H1 (cell line): Measurements from ENCODE around the gene CELF3. TPM values are rescaled to one million over a fixed set of nuclear protein-coding genes. Genes with fewer than 3 reads are reported as not detected.
A peak's percentile ranks its signal among the peaks of the same experiment; 100 is the strongest.

Source experiments
- ASH2L ChIP-seq: fragments of 200-600, 300-600 bp; sonication (generic); IDR thresholded peaks from one replicate; pipeline ENCODE4 v1.7.1; 2017; ENCODE audit warnings: low read length
- BACH1 ChIP-seq: IDR thresholded peaks from 2 replicates; pipeline ENCODE4 v1.6.1; 2012; ENCODE audit warnings: low read length, improper control_type of control experiment
- BRCA1 ChIP-seq: IDR thresholded peaks from 2 replicates; pipeline ENCODE4 v1.6.1; 2012; ENCODE audit warnings: low read depth, low read length, improper control_type of control experiment
- CEBPB ChIP-seq: IDR thresholded peaks from 2 replicates; pipeline ENCODE4 v1.6.1; 2012; ENCODE audit warnings: low read depth, low read length
- CHD1 ChIP-seq: IDR thresholded peaks from 2 replicates; pipeline ENCODE4 v1.6.1; 2012; ENCODE audit warnings: low read depth, low read length, improper control_type of control experiment
- EGR1 ChIP-seq: IDR thresholded peaks from 2 replicates; pipeline ENCODE4 v1.6.1; 2011; ENCODE audit warnings: low read depth, low read length, borderline replicate concordance
- EP300 ChIP-seq, 2 experiments: IDR thresholded peaks; 1 replicate in 1 of 2; 2 replicates in 1 of 2; pipeline ENCODE4 v1.6.1; 2011 to 2012; ENCODE audit warnings: low read depth in 2 of 2, low read length in 2 of 2, mild to moderate bottlenecking in 2 of 2, borderline replicate concordance in 1 of 2, inconsistent platforms in 1 of 2, moderate library complexity in 1 of 2
- GTF2F1 ChIP-seq: IDR thresholded peaks from 2 replicates; pipeline ENCODE4 v1.6.1; 2012; ENCODE audit warnings: low read depth, low read length, improper control_type of control experiment, borderline replicate concordance
- HDAC6 ChIP-seq: IDR thresholded peaks from one replicate; pipeline ENCODE4 v1.7.1; 2012; ENCODE audit warnings: low read depth, mild to moderate bottlenecking, inconsistent platforms, low read length, moderate library complexity
- JUN ChIP-seq: IDR thresholded peaks from 2 replicates; pipeline ENCODE4 v1.6.1; 2011; ENCODE audit warnings: low read depth, mild to moderate bottlenecking, improper control_type of control experiment, low read length
- KDM1A ChIP-seq: fragments of 200-600, 300-600 bp; sonication (generic); IDR thresholded peaks from 2 replicates; pipeline ENCODE4 v1.7.1; 2016; ENCODE audit warnings: mild to moderate bottlenecking, low read length, borderline replicate concordance
- KDM4A ChIP-seq: IDR thresholded peaks from one replicate; pipeline ENCODE4 v1.7.1; 2012; ENCODE audit warnings: low read depth, mild to moderate bottlenecking, moderate library complexity, low read length, inconsistent platforms; ENCODE audit not compliant: severe bottlenecking
- POLR2A ChIP-seq, 2 experiments: IDR thresholded peaks; 1 replicate in 1 of 2; 2 replicates in 1 of 2; pipeline ENCODE4 v1.6.1; 2011; ENCODE audit warnings: low read depth in 2 of 2, low read length in 2 of 2, mild to moderate bottlenecking in 2 of 2; ENCODE audit errors: control extremely low read depth in 1 of 2
- POLR2AphosphoS5 ChIP-seq: IDR thresholded peaks from 2 replicates; pipeline ENCODE4 v1.6.1; 2011; ENCODE audit warnings: low read depth, low read length
- RAD21 ChIP-seq, 2 experiments: IDR thresholded peaks in 1 of 2; conservative IDR thresholded peaks in 1 of 2; 2 replicates each; pipeline ENCODE4 v1.6.1; 2011; ENCODE audit warnings: low read depth in 2 of 2, low read length in 2 of 2, improper control_type of control experiment in 1 of 2, inconsistent platforms in 1 of 2, mild to moderate bottlenecking in 1 of 2, moderate library complexity in 1 of 2
- RXRA ChIP-seq: IDR thresholded peaks from 2 replicates; pipeline ENCODE4 v1.6.1; 2011; ENCODE audit warnings: low read depth, mild to moderate bottlenecking, low read length, moderate library complexity; ENCODE audit not compliant: insufficient read depth
- SP1 ChIP-seq: IDR thresholded peaks from 2 replicates; pipeline ENCODE4 v1.6.1; 2011; ENCODE audit warnings: low read depth, low read length
- TAF7 ChIP-seq: optimal IDR thresholded peaks from 2 replicates; pipeline ENCODE3; 2011; ENCODE audit warnings: low read depth, mild to moderate bottlenecking, inconsistent platforms, low read length, moderate library complexity, borderline replicate concordance
- YY1 ChIP-seq: IDR thresholded peaks from 2 replicates; pipeline ENCODE4 v1.6.1; 2011; ENCODE audit warnings: low read depth, mild to moderate bottlenecking, low read length
- polyA plus RNA-seq, 7 experiments: library from polyadenylated mRNA; depleted of rRNA in 3 of 7; stranded (reverse) in 5 of 7; unstranded in 2 of 7; fragments of >200 nt in 5 of 7; fragments of 200-250 nt in 2 of 7; gene quantifications; 1 replicate in 5 of 7; 2 replicates in 1 of 7; 4 replicates in 1 of 7; pipeline versions ENCODE4 v1.2.1 to v1.2.3, GENCODE V29; 2011 to 2013; ENCODE audit warnings: missing spikeins in 2 of 7, mixed read lengths in 2 of 7
- total RNA-seq: library from RNA; stranded (reverse); fragmentation: NEBNext Ultra II Directional; extraction: Animal tissue kit (Norgen Biotek cat#: 25700); gene quantifications from 2 replicates; pipeline ENCODE4 v1.2.1, GENCODE V29; 2021
- TF ChIP-seq, protein P1 (sequence below): IDR thresholded peaks from 2 replicates; pipeline ENCODE4 v1.6.1; 2012; ENCODE audit warnings: low read length, inconsistent platforms
- TF ChIP-seq, protein P2 (sequence below): IDR thresholded peaks from 2 replicates; pipeline ENCODE4 v1.6.1; 2011; ENCODE audit warnings: low read length, improper control_type of control experiment
- TF ChIP-seq, protein P3 (sequence below): IDR thresholded peaks from 2 replicates; pipeline ENCODE4 v1.6.1; 2011; ENCODE audit warnings: low read depth, mild to moderate bottlenecking, low read length; ENCODE audit not compliant: insufficient read depth

The CELF3 gene
- total and polyA plus RNA-seq, 2 of the 8 experiments (the other 6 are each of a cell fraction or from before 2014, with no cell fraction given) = 0.34 to 1.2 TPM

DNA sequence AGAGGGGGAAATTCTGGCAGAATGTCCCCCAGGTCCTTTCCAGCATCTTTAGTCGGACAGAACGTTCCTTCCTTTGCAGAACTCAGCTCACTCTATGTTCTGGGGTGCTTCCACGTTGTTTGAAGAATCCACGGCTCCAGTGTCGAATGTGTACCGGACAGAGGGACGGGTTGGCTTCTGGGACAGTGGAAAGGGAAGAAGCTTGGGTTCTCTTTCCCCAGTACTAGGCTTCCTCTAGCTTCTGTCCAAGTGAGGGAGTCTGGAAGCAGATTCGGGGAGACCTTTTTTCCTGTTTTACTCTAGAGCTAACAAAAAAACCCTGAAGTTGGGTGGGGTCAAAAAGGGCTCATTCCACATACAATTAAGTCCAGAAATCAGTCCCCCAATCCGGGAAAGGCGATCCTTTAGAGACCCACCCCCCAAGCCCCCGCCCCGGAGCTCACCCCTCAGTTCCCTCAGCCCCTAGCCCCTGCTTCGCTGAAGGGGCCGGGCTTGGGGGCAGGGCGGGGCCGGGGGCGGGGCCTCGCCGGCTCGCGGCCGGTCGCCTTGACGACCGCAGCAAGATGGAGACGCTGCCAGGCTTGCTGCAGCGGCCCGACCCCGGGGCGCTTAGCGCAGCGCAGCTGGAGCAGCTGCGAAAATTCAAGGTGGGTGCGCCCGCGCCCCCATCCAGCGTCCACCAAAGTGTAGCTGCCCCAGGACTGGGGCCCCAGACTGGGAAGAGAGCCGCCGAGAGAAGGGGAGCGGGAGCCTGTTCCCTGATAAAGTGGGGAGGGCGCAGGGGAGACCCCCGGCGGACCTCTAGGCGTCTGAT is 4.6 kb upstream of the CELF3 start, which contains the start of gene RIIAD1 (continued):
- TF ChIP-seq, protein P1, sequence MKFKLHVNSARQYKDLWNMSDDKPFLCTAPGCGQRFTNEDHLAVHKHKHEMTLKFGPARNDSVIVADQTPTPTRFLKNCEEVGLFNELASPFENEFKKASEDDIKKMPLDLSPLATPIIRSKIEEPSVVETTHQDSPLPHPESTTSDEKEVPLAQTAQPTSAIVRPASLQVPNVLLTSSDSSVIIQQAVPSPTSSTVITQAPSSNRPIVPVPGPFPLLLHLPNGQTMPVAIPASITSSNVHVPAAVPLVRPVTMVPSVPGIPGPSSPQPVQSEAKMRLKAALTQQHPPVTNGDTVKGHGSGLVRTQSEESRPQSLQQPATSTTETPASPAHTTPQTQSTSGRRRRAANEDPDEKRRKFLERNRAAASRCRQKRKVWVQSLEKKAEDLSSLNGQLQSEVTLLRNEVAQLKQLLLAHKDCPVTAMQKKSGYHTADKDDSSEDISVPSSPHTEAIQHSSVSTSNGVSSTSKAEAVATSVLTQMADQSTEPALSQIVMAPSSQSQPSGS = no peak
- TF ChIP-seq TAF7 (no peak), YY1 (no peak; the same call in none of the 2 replicates), JUN (no peak), BRCA1 (no peak), KDM4A (peak; percentile 34), EGR1 (no peak), SP1 (no peak), HDAC6 (no peak), BACH1 (no peak), CEBPB (no peak), ASH2L (peak; percentile 50), EP300 (IDR thresholded peaks at IDR 0.05; ENCODE audit: borderline replicate concordance in 1 of 2, low read depth in 2 of 2, low read length in 2 of 2) (no peak), KDM1A (no peak), RAD21 (IDR thresholded peaks at IDR 0.05 in 1 of 2, conservative IDR thresholded peaks at IDR 0.05 in 1 of 2; ENCODE audit: low read depth in 2 of 2, low read length in 2 of 2) (no peak), POLR2AphosphoS5 (no peak), CHD1 (no peak), RXRA (no peak), POLR2A (IDR thresholded peaks at IDR 0.05; ENCODE audit: control extremely low read depth in 1 of 2, low read depth in 2 of 2, low read length in 2 of 2) (no peak), GTF2F1 (no peak)
- TF ChIP-seq, protein P2, sequence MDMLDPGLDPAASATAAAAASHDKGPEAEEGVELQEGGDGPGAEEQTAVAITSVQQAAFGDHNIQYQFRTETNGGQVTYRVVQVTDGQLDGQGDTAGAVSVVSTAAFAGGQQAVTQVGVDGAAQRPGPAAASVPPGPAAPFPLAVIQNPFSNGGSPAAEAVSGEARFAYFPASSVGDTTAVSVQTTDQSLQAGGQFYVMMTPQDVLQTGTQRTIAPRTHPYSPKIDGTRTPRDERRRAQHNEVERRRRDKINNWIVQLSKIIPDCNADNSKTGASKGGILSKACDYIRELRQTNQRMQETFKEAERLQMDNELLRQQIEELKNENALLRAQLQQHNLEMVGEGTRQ = no peak
- TF ChIP-seq, protein P3, sequence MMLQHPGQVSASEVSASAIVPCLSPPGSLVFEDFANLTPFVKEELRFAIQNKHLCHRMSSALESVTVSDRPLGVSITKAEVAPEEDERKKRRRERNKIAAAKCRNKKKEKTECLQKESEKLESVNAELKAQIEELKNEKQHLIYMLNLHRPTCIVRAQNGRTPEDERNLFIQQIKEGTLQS = no peak
